GM19455 (cell line): ENCODE data around the gene IVL.

Experiments
- ATAC-seq: cut with Tn5 transposase; IDR thresholded peaks from one replicate; pipeline ENCODE4 v1.9.1; 2021; ENCODE audit not compliant: unreplicated experiment

IVL gene

GRCh38 chr1:152886758-152887409 is 21.5 kb upstream of the IVL start:
- ATAC-seq: no peak

GRCh38 chr1:152888126-152888525 is 20.2 kb upstream of the IVL start:
- ATAC-seq: no peak

DNA sequence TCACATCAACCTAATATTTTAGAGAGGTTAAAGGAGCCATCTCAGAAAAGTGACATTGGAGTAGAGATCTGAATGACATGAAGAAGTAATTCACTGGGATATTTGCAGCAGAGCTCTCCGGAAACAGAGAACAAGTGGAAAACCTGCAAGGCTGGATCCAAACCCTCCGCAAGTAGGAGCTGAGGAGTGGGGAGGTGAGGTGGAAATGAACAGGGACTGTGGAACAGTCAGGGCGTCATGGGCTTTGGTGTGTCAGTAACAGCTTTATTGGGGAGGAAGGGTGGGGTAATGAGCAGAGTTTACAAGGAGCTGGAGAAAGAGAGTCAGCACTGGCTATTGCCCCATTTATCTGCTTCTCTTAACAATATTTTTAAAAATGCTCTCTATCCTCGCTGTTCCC is 9.3 kb upstream of the IVL start:
- ATAC-seq: no peak

DNA sequence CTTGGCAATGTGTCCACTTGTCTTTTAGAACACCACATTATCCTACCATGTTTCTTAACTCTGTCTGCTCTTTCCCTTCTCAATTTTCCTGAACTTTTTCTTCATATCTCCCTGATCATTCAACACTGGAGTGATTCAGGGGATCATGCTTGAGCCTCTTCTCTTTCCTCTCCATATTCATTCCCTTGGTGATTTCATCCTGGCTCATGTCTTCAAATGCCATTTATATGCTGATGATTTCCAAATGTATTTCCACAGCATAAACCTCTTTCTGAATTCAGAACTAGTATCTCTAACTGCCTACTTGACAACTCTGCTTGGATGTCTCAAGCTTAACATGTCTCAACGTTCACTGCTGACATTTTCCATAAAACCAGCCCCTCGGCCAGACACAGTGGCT is 8.5 kb upstream of the IVL start:
- ATAC-seq: no peak

DNA sequence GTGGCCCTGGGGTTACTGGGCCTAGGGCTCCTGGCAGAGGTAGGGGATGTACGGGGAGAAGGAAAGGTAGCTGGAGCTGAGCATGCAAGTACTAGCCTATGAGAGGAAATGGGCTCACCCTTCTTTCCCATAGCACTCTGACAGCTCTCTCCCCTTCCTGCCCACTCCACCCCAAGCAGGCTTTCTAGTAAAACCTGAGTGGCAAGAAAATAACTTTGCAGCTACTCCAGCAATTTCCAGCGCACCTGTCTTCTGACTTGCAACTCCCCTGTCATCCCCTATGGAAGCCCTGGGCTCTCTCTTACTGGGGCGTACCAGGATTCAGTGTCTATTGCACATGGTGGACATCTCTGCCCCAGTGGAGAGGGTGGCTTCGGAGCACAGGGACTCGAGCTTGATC is 6.7 kb upstream of the IVL start:
- no peak for ATAC-seq

DNA sequence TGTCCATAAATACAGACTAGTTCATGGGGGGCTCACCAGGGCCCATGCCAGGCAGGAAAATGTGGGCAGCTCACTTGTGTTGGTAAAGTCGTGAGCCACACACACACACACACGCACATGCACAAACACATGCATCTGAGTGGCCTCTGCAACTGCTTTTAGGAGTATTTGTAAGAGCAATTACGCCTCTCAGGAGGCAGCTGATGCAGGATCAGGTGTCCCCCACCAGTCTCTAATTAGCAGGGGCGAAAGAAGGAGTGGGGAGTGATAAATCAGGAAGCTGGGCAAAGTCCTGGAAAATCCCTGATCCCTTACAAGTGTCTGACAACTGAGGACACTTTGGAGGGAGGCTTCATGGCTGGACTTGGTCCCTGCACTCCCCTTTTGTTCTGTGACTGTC is 5.7 kb upstream of the IVL start:
- no peak for ATAC-seq

- ATAC-seq: no peak
These were observed 3.5 kb upstream of the IVL start for GRCh38 chr1:152904688-152905440.

DNA sequence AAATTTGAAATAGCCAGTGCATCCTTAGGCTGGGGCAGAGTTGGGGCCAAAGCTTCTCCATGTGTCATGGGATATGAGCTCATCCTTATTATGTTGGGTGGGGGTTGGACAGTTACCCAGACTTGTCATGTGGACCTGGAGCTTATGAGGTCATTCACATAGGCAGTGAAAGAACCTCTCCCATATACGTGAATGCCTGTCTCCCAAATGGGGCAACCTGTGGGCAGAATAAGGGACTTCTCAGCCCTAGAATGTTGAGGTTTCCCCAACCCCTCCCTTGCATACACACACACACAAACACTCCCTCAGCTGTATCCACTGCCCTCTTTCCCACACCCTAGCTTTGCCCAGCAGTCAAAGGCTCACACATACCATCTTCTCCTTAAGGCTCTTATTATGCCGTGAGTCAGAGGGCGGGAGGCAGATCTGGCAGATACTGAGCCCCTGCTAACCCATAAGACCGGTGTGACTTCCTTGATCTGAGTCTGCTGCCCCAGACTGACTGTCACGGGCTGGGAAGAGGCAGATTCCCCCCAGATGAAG is 2.3 kb upstream of the IVL start:
- no peak for ATAC-seq

DNA sequence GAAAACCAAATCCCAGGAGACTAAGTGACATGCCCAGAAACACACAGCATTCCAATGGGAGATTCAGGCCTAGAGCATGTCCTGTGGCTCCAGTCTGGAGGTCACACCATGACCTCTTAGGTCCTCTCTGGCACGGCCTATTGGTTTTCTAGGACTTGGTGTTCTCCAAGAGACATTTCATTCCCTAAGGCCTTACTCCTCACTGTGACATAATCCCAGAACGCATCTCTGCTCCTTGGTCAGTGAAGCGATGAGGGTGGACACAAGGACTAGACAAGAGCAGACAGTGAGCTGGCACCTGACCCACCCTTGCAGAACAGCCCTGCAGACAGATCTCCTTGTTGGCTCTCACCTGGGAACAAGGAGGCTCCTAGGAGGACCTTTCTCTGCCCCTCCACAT is 860 bp downstream of the IVL start:
- ATAC-seq: no peak

- ATAC-seq: no peak
These were observed 4.1 kb downstream of the IVL start for GRCh38 chr1:152912471-152912870.

- ATAC-seq: no peak
These were observed 4.6 kb downstream of the IVL start for GRCh38 chr1:152912900-152913299.

DNA sequence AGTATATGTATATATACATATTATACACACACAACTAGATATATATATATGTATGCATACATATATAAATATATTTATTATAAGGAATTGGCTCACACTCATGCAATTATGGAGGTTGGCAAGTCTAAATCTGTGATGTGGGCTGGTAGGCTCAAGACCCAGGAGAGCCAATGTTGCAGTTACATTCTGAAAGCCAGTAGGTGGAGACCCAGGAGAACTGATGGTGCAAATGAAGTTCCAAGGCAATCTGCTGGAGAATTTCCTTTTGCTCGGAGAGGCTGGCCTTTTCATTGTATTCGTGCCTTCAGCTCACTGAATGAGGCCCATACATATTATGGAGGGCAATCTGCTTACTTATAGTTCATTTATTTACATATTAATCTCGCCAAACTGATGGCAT is 9.4 kb downstream of the IVL start:
- ATAC-seq: no peak

DNA sequence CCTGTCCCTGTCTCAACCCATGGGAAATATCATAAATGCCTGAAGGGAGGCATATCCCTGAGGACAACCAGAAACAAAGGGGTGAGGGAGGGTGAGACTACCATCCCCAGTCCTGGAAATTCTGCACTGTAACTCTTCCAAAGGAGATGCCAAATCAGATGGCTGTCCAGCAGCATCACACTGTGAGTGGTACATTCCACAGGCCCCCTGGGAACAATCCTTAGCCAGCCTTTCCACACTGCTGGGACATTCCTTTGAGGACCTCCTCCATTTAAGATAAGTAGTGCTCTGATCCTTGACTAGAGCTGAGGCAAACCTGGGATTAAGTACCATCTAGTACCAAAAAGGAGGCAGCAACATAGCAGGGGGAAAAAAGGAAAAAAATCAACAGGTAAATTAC is 10.7 kb downstream of the IVL start:
- no peak for ATAC-seq

DNA sequence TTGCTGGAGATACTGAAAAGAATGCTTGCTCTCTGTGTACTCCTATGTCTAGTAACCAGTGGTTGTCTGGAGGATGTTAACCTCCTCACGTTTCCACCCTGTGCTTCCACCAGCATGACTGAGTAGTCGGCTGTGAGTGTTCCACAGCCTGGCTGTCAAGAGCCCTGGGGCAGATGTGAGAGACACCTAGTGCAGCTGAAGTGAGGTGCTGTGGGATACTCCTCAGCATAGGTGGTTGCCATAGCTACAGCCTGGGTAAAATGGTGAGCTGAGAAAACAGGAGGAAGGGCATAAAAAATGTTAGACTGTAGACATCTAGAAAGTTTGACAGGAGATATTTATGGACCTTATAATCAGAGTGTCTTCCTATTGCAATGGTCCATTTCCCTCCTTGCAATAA is 15.8 kb downstream of the IVL start:
- ATAC-seq: no peak

- no peak for ATAC-seq
These were observed 17.7 kb downstream of the IVL start for GRCh38 chr1:152926091-152926490.

- ATAC-seq: no peak
These were observed 20.3 kb downstream of the IVL start for GRCh38 chr1:152928671-152929070.

DNA sequence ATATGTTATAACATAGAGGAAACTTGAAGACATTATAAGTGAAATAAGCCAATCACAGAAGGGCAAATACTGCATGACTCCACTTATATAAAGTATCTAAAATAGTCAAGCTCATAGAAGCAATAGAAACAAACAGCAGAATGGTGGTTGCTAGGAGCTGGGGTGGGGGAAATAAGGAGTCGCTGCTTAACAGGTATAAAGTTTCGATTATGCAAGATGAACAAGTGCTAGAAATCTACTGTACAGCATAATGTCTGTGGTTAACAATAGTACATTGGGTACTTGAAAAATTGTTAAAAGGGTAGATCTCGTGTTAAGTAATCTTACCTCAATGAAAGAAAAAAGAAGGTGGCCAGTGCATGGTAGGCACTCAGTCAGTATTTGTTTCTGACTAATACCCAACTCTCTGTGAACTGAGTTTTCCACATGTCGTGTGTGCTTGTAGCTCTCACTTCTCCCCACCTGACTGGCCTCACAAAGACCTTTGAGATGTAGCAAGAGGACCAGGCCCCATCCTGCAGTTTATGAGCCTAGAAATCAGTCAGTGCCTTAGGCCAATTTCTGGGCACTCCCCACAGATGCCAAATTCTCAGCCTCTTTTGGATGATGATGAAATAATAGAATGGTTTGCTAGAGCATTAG is 23.9 kb downstream of the IVL start:
- no peak for ATAC-seq

DNA sequence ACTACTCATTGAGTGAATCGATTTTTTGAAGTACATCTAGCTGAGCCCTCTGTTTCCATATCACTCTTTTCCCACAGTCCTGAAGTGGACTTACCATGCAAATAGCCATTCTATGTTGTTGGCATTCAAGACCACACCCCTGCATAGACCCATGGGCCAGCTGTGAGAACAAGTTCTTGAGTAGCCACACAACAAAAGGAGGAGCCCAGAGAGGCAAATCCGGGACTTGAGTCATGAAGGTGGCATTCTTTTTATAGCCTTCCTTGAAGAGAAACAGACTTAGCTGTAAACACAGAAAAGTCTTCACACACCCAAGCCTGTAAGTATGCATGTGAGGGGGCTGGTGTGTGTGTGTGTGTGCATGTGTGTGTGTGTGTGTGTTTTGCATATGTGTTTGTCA is 24.9 kb downstream of the IVL start:
- no peak for ATAC-seq

DNA sequence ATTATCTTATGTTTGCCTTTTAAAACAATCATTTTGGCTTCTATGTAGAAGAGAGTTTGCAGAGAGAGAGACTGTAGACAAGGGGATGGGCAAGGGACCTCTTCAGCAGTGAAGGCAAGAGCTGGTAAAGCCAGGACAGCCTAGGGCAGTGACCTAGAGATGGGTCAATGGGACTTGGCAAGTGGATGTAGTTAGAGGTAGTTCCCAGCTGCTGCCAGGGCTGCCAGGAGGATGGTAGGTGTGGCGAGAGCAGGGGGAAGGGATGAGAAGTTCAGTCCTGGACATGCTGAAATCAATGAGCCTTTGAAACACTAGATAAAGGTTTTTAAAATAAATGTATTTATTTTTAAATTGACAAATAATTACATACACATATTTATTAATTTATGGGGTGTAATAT is 32.3 kb downstream of the IVL start:
- ATAC-seq: no peak

DNA sequence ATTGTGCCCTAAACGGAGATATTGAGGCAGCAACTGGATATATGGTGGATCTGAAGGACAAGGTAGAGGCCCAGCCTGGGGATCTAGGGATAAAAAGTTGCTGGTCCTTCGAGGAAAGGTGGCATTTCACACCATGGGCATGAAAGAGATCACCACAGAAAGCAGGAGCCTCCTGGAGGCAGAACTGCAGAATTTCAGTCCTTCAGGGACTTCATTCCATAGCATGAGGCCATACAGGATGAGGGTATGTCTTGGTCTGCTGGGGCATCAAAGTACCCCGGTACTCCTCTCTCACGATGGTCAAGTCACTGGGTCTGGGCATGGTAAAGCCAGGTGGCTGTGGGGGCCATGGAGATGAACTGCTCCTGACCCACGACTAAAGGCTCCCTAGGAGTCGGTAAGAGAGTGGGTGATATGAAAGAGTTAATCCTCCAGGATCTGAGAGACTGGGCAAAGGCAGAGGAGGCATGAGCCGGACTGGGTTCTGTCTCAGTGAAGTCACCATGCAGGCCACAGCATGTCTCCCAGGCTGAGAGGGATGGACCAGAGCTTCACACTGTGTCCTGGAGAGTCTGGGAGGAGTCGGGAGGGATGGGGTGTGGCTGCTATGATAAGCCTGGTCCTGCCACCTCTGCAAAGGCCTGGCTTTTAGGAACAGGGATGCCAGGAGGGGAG is 32.8 kb downstream of the IVL start:
- ATAC-seq: no peak

DNA sequence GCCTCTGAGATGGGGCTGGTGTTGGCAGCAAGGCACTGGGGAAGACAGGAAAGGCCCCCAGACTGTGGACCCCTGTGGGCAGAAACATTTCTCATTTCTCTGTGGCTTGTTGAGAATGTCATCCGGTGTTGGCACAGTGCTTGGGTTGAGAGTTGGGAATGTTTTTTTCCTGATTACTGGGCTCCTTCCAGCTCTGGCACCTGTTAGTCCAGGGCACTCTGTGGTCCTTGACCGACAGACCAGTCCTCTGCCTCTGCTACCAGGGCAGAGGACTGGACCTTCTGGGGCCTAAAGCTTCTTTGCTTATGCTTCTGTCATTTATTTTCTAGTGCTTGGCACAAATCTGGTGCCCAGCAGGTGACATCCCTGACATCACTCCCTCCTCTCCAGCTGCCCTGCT is 33.8 kb downstream of the IVL start:
- ATAC-seq: no peak

DNA sequence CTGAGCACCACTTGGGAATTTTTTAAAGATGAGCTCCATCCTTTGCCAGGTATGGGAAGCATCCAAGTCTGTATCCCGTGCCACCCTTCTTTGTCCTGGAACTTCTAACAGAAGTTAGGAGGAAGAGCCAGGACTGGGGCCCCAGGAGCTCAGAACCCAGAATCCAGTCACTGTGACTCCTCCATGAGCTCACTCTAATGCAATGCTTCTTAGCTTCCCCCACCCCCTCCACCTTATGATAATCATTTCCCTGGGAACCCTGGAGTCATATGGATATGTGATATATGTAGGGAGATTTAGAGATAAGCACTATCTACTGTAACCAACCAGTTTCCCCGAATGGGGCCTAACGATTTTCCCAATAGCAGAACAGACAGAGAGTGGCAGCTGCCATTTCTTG is 37.9 kb downstream of the IVL start:
- no peak for ATAC-seq
